ENCODE results near the gene PRKG1.
"Not testable (repeated sequence)": the region's sequence is repeated elsewhere in the genome, so short reads cannot be mapped to it uniquely, and the experiment has no call there.

PRKG1 gene

DNA sequence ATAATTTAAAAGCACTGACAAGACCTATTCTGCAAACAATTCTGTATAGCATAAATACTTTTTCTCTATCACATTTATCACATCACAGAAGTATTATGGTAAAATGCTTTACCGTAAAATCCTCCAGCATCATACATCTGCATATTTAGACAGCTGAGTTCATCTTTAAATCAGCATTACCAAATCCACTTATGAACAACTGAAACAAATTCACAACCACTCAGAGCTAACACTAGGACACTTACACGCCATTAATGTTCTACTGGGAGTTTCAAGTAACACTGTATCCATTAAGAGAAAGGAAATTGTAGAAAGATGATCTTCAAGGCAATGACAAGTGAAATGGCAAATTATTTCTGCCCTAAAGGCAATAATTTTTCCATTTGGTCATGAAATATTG, 1134.1 kb downstream of the PRKG1 start:
- no peak for DNase-seq

DNA sequence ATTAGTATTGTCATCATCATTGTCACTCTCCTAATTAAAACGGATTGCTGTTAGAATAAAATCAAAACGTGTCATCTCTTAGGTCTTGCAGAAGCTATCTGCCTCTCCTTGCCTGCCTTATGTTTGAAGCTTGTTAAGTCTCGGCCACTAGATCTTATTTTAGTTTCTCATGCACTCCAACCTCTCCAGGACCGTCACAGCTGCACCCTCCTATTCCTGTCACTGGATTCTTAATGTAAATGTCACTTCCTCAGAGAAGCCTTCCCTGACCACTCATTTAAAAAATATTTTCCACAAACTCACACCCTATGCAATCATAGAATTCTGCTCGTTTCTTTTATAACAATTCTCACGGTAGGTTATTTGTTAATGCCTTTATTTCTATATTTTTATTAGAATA, 1135.9 kb downstream of the PRKG1 start:
- no peak for DNase-seq

DNA sequence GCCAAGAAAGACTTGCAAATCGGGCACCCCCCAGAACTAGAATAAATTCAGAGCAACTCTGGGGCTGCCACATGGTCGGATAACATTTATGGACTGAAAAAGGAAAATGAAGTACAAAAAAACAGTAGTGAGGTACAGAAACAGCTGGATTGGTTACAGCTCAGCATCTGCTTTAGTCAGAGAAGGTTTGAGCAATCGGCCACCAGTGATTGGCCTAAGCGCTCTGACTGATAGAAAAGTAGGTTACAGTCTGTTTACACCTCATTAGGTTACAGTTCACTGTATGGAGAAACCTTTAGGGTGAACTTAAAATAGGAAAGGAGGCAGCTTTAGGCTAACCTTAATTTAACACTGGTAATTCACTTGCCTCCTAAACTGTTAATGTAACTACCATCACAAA, 1137.8 kb downstream of the PRKG1 start:
- no peak for DNase-seq

GRCh38 chr10:52212802-52213201, 1138.5 kb downstream of the PRKG1 start:
- DNase-seq: no peak

GRCh38 chr10:52213321-52213752, 1139.0 kb downstream of the PRKG1 start:
- no peak for DNase-seq

GRCh38 chr10:52215745-52216361, 1141.6 kb downstream of the PRKG1 start:
- peak in 1 of 2 donors; percentile 56 for DNase-seq

DNA sequence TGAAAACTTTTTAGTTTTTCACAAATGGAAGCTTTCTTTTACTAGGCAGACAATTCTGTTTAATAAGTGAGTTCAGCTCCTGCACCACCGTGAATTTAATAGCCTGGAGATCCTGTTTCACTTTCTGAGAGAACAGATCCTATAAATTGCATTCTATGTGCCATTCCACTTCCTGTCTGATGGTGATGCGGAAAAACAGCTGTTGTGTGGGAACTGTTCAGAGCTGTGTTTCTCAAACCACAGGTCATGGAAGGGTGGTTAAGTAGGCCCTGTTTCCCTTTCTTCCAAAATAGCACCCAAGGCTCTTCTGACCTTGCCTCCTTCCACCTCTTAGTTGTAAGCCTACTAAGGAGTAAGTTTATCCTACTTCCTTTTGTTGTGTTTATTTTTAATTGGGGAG, 1142.6 kb downstream of the PRKG1 start:
- no peak for DNase-seq

GRCh38 chr10:52217531-52217930, 1143.2 kb downstream of the PRKG1 start:
- no peak for DNase-seq

GRCh38 chr10:52220947-52221346, 1146.7 kb downstream of the PRKG1 start:
- no peak for DNase-seq

GRCh38 chr10:52221923-52222322, 1147.6 kb downstream of the PRKG1 start:
- no peak for DNase-seq

DNA sequence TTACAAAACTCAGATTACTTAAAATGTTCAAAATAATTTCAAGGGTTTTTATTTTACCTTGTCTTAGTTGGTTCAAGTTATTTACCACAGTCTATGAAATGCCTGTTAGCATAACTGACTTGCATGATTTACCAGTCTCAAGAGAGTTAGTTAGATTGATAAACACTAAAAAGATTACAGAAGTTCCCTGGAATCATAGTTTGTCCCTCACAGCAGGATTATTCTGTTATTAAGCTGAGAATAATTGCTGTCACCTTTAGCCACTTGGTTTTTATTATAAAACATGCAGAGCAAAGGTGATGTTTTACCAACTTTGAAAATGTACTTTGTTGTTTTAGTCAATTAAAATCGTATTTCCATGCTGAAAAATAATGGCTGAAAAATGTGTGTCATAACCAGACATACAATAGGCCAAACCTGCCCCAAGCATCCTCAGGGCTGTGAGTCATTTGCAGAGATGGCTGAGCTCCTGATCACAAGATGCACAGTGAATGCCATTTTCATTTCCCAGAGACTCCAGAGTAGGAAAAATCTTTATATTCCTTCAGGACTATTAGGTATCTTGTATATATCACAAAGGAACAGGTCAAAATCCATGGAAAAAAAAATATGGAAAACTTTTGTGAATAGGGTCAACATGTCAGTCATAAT, 1152.0 kb downstream of the PRKG1 start:
- no peak for DNase-seq

GRCh38 chr10:52228556-52228955, 1154.3 kb downstream of the PRKG1 start:
- no peak for DNase-seq

- DNase-seq: no peak
These were observed 1155.1 kb downstream of the PRKG1 start for GRCh38 chr10:52229291-52229931.

- DNase-seq: no peak
These were observed 1158.5 kb downstream of the PRKG1 start for GRCh38 chr10:52232561-52233350.

GRCh38 chr10:52233351-52233991, 1159.2 kb downstream of the PRKG1 start:
- not testable (repeated sequence) for DNase-seq

GRCh38 chr10:52239771-52240170, 1165.5 kb downstream of the PRKG1 start:
- DNase-seq: no peak

DNA sequence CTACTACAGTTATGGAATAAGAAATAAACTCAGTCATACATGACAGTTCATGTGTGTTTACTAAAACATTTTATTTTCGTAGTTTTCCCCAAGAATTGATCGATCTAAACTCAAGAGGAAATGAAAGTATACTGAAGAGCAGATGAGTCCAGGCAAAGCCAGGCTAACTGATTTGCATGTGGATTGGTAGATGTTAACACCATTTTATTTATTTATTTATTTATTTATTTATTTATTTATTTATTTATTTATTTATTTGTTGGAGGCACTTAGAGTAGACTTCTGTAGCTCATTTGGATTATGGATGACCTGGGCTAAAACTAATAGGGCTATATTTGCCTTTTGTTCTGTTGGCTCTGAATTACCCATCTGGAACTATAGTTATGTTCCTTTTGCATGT, 1171.3 kb downstream of the PRKG1 start:
- DNase-seq: no peak

GRCh38 chr10:52247929-52248328, 1173.6 kb downstream of the PRKG1 start:
- DNase-seq: not testable (repeated sequence)

DNA sequence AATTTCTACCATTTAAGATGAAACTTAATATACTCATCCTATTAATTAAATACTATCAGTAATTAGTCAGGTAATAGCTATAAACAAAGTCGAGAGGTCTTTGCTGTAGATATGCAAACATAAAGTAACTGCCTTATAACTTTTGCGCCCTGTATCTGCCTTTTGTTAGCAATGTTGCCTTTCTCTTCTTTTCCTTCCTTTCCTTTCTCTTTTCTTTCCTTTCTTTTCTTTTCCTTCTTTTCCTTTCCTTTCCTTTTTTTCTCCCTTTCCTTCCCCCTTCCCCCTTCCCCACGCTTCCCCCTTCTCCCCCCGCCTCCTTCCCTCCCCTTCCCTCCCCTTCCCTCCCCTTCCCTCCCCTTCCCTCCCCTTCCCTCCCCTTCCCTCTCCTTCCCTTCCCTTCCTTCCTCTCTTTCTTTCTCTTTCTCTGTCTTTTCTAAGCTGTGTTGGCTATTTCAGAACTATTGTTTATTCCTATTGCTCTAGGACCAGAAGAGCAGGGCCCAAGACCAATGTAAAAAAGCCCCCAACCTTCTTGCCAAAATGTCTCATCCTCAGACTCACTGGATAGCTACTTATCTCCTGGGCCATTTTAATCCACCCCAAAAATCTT, 1174.5 kb downstream of the PRKG1 start:
- no peak for DNase-seq

DNA sequence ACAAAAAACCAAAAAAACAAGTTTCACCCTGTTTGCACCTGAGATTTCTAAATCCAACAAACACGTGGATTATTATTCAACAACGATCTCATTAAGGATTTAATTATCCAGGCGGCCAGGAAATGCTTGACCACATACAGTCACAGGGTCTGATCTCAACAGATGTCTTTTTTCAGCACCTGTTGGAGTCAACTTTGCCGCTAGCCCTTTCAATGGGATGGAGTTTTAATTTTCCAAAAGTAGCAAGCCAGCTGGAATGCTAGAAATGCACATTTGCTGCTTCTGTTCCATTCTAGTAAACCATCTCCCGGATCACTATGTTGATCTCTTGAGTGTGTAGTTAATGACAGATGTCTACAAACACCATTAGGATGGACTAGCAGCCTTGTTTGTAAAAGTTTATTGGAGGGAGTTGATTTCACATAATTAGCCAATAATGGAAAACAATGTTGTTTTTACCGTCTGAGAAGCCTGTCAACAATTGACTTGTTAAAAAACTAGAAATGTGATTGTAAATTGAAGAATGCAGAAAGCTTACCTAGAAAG, 1175.6 kb downstream of the PRKG1 start:
- no peak for DNase-seq

- DNase-seq: no peak
These were observed 1176.2 kb downstream of the PRKG1 start for GRCh38 chr10:52250510-52250909.

DNA sequence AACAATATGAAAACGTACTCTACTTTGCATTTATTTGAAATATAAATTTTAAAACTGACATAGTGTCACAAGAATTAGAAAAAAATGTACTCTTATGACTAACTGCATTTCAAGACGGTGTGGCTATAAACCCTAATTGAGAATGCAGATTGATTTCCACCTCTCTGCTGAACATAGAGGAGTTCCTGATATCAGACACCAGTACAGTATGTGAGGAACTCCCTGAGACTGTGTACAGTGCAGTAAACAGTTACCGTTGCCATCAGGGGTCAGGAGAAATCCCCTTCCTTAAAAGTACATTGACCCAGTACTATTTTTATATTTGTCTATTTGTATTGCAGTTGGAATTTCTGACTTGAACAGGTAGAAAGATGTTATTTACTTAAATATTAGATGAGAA, 1178.0 kb downstream of the PRKG1 start:
- no peak for DNase-seq
